22Rv1 (cell line): Measurements from ENCODE around the gene ST3GAL5.

Experiments
- CTCF ChIP-seq: fragments of 450-650 bp; IDR thresholded peaks from 2 replicates; pipeline ENCODE4 v1.5.1; 2017; ENCODE audit warnings: mild to moderate bottlenecking
- ZFX ChIP-seq: fragments of 450-650 bp; IDR thresholded peaks from 2 replicates; pipeline ENCODE4 v1.6.1; 2017; ENCODE audit warnings: antibody characterized with exemption, borderline replicate concordance

DNA sequence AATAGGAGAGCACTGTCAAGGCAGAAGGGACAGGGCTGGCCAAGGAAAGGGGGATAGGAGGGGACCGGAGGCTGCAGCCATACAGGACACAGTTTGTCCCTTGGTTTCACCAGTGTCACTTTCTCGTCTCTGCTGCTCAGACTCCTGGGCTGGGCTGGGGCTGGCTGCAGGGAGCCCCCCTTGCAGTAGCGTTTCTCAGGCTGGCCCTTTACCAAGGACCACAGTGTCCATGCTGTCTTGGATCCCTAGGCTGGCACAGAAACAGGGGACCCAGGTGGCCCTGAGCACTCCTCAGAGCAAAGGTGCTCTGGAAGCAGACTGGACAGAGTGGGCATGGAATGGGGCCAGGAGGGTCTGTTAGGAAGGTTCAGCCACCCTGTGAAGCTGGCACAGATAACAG is 100.2 kb downstream of the ST3GAL5 start:
- no peak for TF ChIP-seq CTCF
- TF ChIP-seq ZFX, result no peak
